Mesodermal cell (in vitro differentiated cells): ENCODE measurements around the gene SLIT3.
A peak's percentile ranks its signal among the peaks of the same experiment; 100 is the strongest.

Experiments
- H3K27ac ChIP-seq: 2 replicates; pipeline ENCODE4 v1.7.0; 2013; ENCODE audit warnings: mild to moderate bottlenecking, low read depth, low read length, moderate library complexity; ENCODE audit not compliant: severe bottlenecking
- H3K36me3 ChIP-seq: 2 replicates; pipeline ENCODE4 v1.7.1; 2013; ENCODE audit warnings: mild to moderate bottlenecking, low read length, moderate library complexity; ENCODE audit not compliant: control insufficient read depth, insufficient read depth
- H3K4me1 ChIP-seq: one replicate; pipeline ENCODE4 v1.7.1; 2013; ENCODE audit warnings: mild to moderate bottlenecking, low read length; ENCODE audit not compliant: insufficient read depth, control insufficient read depth, poor library complexity, severe bottlenecking
- H3K4me3 ChIP-seq: 2 replicates; pipeline ENCODE4 v1.7.0; 2013; ENCODE audit warnings: low read length, control low read depth, mild to moderate bottlenecking; ENCODE audit not compliant: insufficient read depth, poor library complexity, severe bottlenecking; ENCODE audit errors: extremely low read depth
- H3K9me3 ChIP-seq: 2 replicates; pipeline ENCODE4 v1.7.1; 2013; ENCODE audit warnings: mild to moderate bottlenecking, low read length, moderate library complexity; ENCODE audit not compliant: control insufficient read depth
- WGBS, 2 experiments: methylation state at CpG; one replicate each; pipeline ENCODE4 v1.1.5; 2013; ENCODE audit warnings: missing lambda C conversion rate in 2 of 2; ENCODE audit not compliant: insufficient coverage in 2 of 2; 5-methylcytosine and 5-hydroxymethylcytosine counted together

SLIT3 gene

DNA sequence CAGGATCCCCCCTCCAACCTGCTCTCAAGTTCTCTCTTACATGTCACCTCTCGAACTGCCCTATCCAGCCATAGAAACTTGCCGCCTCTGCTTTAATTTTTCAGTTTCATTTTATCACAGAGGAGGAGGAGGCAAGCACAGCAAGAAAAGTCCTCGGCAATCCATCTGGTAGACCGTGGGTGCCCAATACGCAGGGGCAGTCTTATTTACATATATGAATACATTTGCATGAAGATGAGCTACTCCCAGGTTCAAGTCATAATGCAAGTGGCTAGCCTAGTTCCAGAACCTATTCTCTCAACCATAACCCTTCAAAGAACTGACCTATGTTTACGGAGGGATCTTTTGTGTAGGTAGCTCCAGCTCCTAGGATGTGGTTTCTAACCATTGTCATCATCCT is 498.6 kb downstream of the SLIT3 start:
- Histone ChIP-seq H3K27ac (no peak overlapping the region), H3K4me3 (no peak overlapping the region), H3K36me3 (no peaks in the 10 kb centered on the region), H3K4me1 (peaks cover 11% of the 10 kb centered on the region), H3K9me3 (no peaks in the 10 kb centered on the region)
- 89% methylated on average over 2 of the region's 6 CpGs; no CpG with 5 or more reads in 1 of the 2 experiments for WGBS, 2 experiments

GRCh38 chr5:168801567-168801966 is 499.4 kb downstream of the SLIT3 start:
- Histone ChIP-seq H3K36me3 (no peaks in the 10 kb centered on the region), H3K4me1 (peaks cover 11% of the 10 kb centered on the region), H3K4me3 (no peak overlapping the region), H3K27ac (no peak overlapping the region), H3K9me3 (no peaks in the 10 kb centered on the region)
- 89% methylated on average over 6 of the region's 7 CpGs for WGBS, 2 experiments

DNA sequence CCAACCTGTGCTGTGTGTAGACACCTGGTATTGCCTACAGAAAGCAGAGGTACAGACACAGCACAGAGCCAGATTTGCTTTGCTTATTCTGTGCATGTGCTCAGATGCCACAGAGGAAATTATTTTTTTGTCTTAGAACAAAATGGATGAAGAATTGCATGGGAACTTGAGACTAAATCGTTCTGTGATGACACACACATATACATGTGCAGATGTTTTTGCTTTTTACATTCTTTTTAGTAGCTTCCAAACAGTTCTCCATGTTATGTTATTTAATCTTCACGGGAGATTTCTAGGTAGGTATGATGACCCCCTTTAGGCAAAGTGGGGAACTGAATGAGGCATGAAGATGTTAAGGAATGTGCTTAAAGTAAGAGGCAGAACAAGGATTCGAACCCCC is 500.2 kb downstream of the SLIT3 start:
- WGBS, 2 experiments, result 93% methylated on average over 2 of the region's 3 CpGs; no CpG with 5 or more reads in 1 of the 2 experiments
- no peaks in the 10 kb centered on the region for H3K36me3 ChIP-seq
- peaks cover 11% of the 10 kb centered on the region for H3K4me1 ChIP-seq
- H3K4me3 ChIP-seq, result no peak overlapping the region
- no peaks in the 10 kb centered on the region for H3K9me3 ChIP-seq
- H3K27ac ChIP-seq, result no peak overlapping the region

- Histone ChIP-seq H3K4me1 (peaks cover 23% of the 10 kb centered on the region), H3K36me3 (no peaks in the 10 kb centered on the region), H3K9me3 (no peaks in the 10 kb centered on the region), H3K27ac (no peak overlapping the region), H3K4me3 (no peak overlapping the region)
- WGBS, 2 experiments, result 83 to 84% methylated on average over 1 to 2 of the region's 5 CpGs
Observed at GRCh38 chr5:168798065-168799023, 502.6 kb downstream of the SLIT3 start.

DNA sequence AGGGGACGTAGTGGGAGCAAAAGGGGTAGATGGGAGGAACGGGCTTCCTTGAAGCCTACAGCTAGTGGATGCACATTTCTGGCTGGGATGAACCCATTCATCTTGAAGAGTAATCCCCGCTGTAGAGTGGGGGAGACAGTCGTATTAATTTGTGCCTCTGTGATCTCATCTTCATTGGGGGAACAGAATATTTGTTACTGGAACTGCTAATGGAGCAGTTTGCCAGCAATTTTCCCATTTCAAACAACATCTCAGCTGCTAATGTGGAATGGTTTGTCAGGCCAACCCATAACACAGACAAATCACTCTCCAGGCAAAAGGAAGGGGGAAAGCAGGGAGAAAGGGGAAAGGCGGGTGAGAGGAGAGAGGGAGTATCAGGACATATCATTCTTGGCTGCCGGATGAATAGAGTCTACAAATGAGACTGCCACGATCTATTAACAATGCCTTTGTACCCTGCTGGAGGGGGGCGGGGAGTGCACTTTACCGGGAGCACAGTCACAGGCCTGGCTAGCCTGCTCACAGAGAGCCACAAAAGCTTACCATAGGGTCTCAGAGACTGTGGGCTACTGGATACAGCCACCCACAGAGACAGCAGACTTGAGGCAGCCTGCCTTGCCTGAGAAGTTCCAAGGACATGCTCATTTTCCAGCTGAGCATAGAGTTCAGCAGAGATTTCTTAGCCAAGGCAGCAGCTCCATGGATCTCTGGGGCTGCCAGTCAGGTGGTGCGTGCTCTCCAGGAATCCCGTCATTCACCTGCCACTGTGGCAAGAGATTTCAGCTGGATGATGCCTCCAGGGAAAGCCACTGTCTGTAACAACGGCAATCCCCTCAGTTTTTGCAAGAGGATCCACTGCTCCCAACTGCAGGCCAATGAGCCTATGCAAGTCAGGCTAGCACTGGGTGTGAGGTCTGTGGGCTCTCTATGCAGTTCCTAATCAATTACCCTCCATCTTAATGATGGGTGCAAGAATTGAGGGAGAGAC is 504.1 kb downstream of the SLIT3 start:
- no peaks in the 10 kb centered on the region for H3K36me3 ChIP-seq
- no peak overlapping the region for H3K4me3 ChIP-seq
- no peaks in the 10 kb centered on the region for H3K9me3 ChIP-seq
- H3K27ac ChIP-seq, result no peak overlapping the region
- peaks cover 31% of the 10 kb centered on the region for H3K4me1 ChIP-seq
- 84 to 90% methylated on average over 11 of the region's 12 CpGs for WGBS, 2 experiments

DNA sequence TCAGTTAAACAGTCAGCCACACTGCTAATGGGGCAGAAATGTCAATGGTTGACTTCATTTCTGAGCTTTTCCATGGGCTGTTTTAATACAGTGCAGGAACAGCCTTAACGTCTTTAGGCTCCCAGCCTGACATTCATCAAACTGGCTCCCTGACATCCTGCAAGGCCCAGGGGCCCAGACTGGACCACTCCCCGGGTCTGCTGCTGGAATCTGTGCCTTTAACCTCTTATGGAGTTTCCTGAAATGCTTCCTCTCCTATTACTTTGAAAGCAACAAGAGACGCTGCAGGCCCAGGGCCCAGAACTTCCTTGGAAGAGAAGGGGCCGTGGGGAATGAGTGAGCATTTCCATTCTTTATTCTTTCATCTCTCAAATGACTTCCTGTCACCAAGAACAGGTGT is 504.9 kb downstream of the SLIT3 start:
- peaks cover 24% of the 10 kb centered on the region for H3K4me1 ChIP-seq
- WGBS, 2 experiments, result 85% methylated on average over 2 of the region's 4 CpGs; no CpG with 5 or more reads in 1 of the 2 experiments
- H3K36me3 ChIP-seq, result no peaks in the 10 kb centered on the region
- H3K9me3 ChIP-seq, result no peaks in the 10 kb centered on the region
- H3K4me3 ChIP-seq, result no peak overlapping the region
- H3K27ac ChIP-seq, result no peak overlapping the region

DNA sequence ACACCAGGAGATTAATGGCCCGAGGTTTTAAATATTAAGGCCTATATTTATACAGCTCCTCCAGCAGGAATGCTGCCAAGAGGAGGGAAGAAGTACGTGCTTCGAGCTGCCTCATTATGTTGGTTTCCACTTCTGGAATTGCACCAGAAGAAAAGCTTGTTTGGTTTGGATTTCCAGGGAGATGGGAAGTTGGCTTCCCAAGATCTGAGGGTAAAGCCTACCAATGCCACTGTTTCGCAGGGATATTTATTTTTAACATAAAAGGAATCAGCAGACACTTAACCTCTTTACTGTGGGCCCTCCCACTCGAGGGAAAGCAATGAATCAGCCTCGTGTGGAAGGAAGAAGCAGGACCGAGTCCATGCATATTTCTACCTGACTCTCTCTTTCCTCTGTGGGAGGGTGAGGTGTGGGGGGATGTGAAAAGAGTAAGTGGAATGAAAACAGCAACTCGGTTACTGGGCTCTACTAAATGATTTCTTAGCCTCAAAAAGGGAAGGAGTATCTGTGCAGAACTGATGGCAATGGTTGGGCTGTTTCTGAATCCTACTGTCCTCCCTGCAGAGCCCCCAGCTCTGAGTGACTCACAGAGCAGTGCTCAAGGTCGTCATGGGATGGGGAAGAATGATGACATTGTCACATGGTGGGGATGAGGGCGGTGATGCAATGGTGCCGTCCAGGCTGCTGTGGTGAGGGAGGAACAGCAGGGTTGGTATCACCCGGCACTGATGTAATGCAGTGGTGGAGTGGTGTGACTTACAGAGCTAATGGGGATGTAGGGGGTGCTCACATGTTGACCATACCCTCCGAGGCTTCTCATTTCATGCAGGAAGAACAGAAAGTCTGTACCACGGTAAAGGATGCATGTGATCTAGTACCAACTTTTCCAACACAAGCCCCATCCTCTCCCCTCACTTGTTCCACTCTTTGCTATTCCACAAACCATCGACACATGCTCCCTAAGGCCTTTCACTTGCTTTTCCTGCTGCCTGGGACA is 506.8 kb downstream of the SLIT3 start:
- peak overlapping the region; percentile 10 for H3K27ac ChIP-seq
- peaks cover 24% of the 10 kb centered on the region for H3K4me1 ChIP-seq
- WGBS, 2 experiments, result 83 to 86% methylated on average over 9 of the region's 15 CpGs
- no peaks in the 10 kb centered on the region for H3K9me3 ChIP-seq
- no peak overlapping the region for H3K4me3 ChIP-seq
- no peaks in the 10 kb centered on the region for H3K36me3 ChIP-seq

- WGBS, 2 experiments, result 100% methylated on average over 2 of the region's 2 CpGs
- Histone ChIP-seq H3K36me3 (no peaks in the 10 kb centered on the region), H3K9me3 (no peaks in the 10 kb centered on the region), H3K4me1 (peaks cover 31% of the 10 kb centered on the region), H3K27ac (no peak overlapping the region), H3K4me3 (no peak overlapping the region)
Observed at GRCh38 chr5:168792678-168793077, 508.3 kb downstream of the SLIT3 start.

DNA sequence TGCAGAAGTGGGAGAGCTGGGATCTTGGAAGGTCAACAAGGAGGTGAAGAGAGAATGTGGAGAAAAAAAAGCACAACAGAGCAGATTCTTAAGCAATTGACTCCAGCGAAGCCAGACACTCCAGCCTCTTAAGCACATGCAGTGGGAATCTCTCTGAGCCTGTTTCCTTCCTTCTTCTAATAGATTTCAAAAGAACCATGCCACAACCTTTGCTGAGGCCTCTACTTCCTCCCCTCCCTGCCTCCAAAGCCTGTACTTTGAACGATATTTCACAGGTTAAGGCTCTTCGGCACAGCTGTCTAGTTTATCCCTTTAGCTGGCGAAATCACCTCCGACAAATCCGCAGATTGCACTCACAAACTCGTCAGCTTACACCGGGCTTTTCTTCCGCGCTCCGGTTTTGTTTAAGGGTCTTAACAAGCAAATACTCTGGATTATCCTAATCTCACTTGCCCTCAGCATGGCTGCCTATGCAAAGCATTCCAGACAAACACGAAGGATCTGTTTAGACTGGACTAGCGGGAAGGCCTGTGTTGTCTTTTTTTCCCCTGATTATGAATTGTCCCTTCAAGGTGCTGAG is 510.2 kb downstream of the SLIT3 start:
- WGBS, 2 experiments, result 90 to 94% methylated on average over 11 to 13 of the region's 13 CpGs
- Histone ChIP-seq H3K9me3 (no peaks in the 10 kb centered on the region), H3K36me3 (no peaks in the 10 kb centered on the region), H3K4me3 (no peak overlapping the region), H3K4me1 (peaks cover 47% of the 10 kb centered on the region), H3K27ac (peak overlapping the region; percentile 62)
